DMS 273 treated with DMSO at 0.1 percent for 48 hours (cell line): Measurements from ENCODE around the gene CLCNKB.
"Not testable (repeated sequence)": the region's sequence is repeated elsewhere in the genome, so short reads cannot be mapped to it uniquely, and the experiment has no call there.

Experiments
- DNase-seq: peaks from one replicate; lab custom pipeline; 2025; lab: John Stamatoyannopoulos, UW

Gene CLCNKB

GRCh38 chr1:16061266-16061665, 17.7 kb downstream of the CLCNKB start:
- DNase-seq: no peak

- DNase-seq: not testable (repeated sequence)
Observed at GRCh38 chr1:16061989-16062686, 18.6 kb downstream of the CLCNKB start.

GRCh38 chr1:16062687-16063075, 19.1 kb downstream of the CLCNKB start:
- DNase-seq: not testable (repeated sequence)

GRCh38 chr1:16063226-16063829, 19.7 kb downstream of the CLCNKB start:
- DNase-seq: no peak

- DNase-seq: no peak
Observed at GRCh38 chr1:16063921-16064320, 20.3 kb downstream of the CLCNKB start.

GRCh38 chr1:16064536-16065268, 21.1 kb downstream of the CLCNKB start:
- DNase-seq: no peak

GRCh38 chr1:16065269-16065576, 21.6 kb downstream of the CLCNKB start:
- no peak for DNase-seq

- no peak for DNase-seq
Observed at GRCh38 chr1:16066245-16066644, 22.7 kb downstream of the CLCNKB start.

GRCh38 chr1:16067127-16067768, 23.7 kb downstream of the CLCNKB start:
- no peak for DNase-seq

GRCh38 chr1:16067933-16068332, 24.4 kb downstream of the CLCNKB start:
- no peak for DNase-seq

GRCh38 chr1:16068356-16069270, 25.0 kb downstream of the CLCNKB start:
- DNase-seq: no peak

GRCh38 chr1:16070640-16071355, 27.2 kb downstream of the CLCNKB start:
- DNase-seq: no peak

- no peak for DNase-seq
Observed at GRCh38 chr1:16071614-16072013, 28.0 kb downstream of the CLCNKB start.

GRCh38 chr1:16072095-16072494, 28.5 kb downstream of the CLCNKB start:
- no peak for DNase-seq

GRCh38 chr1:16072616-16073484, 29.3 kb downstream of the CLCNKB start:
- no peak for DNase-seq

- DNase-seq: no peak
Observed at GRCh38 chr1:16073490-16074119, 30.0 kb downstream of the CLCNKB start, which contains the start of gene FAM131C. FAM131C (minus strand) TSS chr1:16073651; CDS start chr1:16073442, 209 bp downstream.

GRCh38 chr1:16074217-16074616, 30.6 kb downstream of the CLCNKB start:
- DNase-seq: no peak

- DNase-seq: no peak
Observed at GRCh38 chr1:16075337-16076030, 31.9 kb downstream of the CLCNKB start.
